ENCODE data around the gene VEZT. TPM values are rescaled to one million over a fixed set of nuclear protein-coding genes. Genes with fewer than 3 reads are reported as not detected.

VEZT gene
- total and polyA plus RNA-seq, 10 of the 15 experiments (the other 5 are each of a cell fraction or from before 2014, with no cell fraction given): 32.8 to 134 (median 66.2) TPM

GRCh38 chr12:95286713-95287112 is 69.1 kb downstream of the VEZT start:
- CTCF ChIA-PET: interaction anchor here (1.4 kb wide), 1 partner anchor 11 kb away, joined by 4 read pairs; no protein-coding TSS in a partner anchor
- Histone ChIP-seq H3K27me3 (replicated peaks in 1 of 2; ENCODE audit: control insufficient read depth in 2 of 2, insufficient read depth in 2 of 2, low read length in 1 of 2) (no peaks in the 10 kb centered on the region), H2AFZ (ENCODE audit: control insufficient read depth, low read depth, low read length) (no peak overlapping the region), H3K4me3 (no peak overlapping the region), H3K4me2 (ENCODE audit: control insufficient read depth, insufficient read depth) (no peak overlapping the region), H3K9me3 (replicated peaks; ENCODE audit: control insufficient read depth, insufficient read depth, low read length) (no peaks in the 10 kb centered on the region), H4K20me1 (ENCODE audit: control insufficient read depth, insufficient read depth) (no peaks in the 10 kb centered on the region), H3K36me3 (ENCODE audit: control insufficient read depth in 2 of 2, insufficient read depth in 2 of 2, low read length in 1 of 2) (peaks cover 0 to 16% of the 10 kb centered on the region in 2 experiments; a peak in 3 of 4 replicates), H3K79me2 (ENCODE audit: control insufficient read depth, insufficient read depth, low read length) (no peaks in the 10 kb centered on the region), H3K4me1 (ENCODE audit: control insufficient read depth, insufficient read depth, low read length) (no peaks in the 10 kb centered on the region), H3K9ac (ENCODE audit: control insufficient read depth, insufficient read depth, low read length) (no peak overlapping the region), H3K27ac (ENCODE audit: control insufficient read depth, insufficient read depth) (no peak overlapping the region)
- POLR2A ChIA-PET: no interaction called here
- FAIRE-seq: no peak
- ATAC-seq: no peak
- TF ChIP-seq RUNX3 (IDR thresholded peaks at IDR 0.05; ENCODE audit: low read length) (no peak), STAT1 (conservative IDR thresholded peaks at IDR 0.05) (no peak), RBBP5 (conservative IDR thresholded peaks at IDR 0.05) (no peak), ZNF24 (IDR thresholded peaks at IDR 0.05) (no peak), SKIL (IDR thresholded peaks at IDR 0.05; ENCODE audit: low read depth, poor library complexity, severe bottlenecking) (no peak), EGR1 (IDR thresholded peaks at IDR 0.05; ENCODE audit: borderline replicate concordance in 1 of 2, low read depth in 2 of 2, low read length in 2 of 2) (no peak), IKZF1 (conservative IDR thresholded peaks at IDR 0.05) (no peak), WRNIP1 (IDR thresholded peaks at IDR 0.05; ENCODE audit: borderline replicate concordance, low read depth, low read length) (no peak)
- WGBS (ENCODE audit: insufficient coverage, insufficient replicate concordance, low lambda C conversion rate, missing lambda C conversion rate): 83% methylated on average over 3 of the region's 3 CpGs
- in situ Hi-C loops (cut with MboI): no loop called here
- BruUV-seq (replicated peaks): no TSS peak
- DNase-seq (ENCODE audit: low read depth, low spot score): no peak
- SMC1A ChIA-PET (ENCODE audit: uncharacterized antibody, unreplicated experiment): interaction anchor here (2.0 kb wide), 1 partner anchor 9 kb away, joined by 5 read pairs; no protein-coding TSS in a partner anchor
- intact Hi-C loops (cut with micrococcal nuclease; ENCODE audit: unreplicated experiment): no loop called here
- RAD21 ChIA-PET (ENCODE audit: unreplicated experiment): no interaction called here
